Peyer's patch (tissue), 4 donors: ENCODE data around the gene SDC3.

Experiments used
- POLR2A ChIP-seq, 2 donors: fragments of 450-650 bp; IDR thresholded peaks; one replicate each; pipeline ENCODE4 v1.5.1; 2017; ENCODE audit warnings: antibody characterized with exemption in 2 of 2, mild to moderate bottlenecking in 2 of 2, moderate library complexity in 2 of 2
- TF ChIP-seq, protein P1 (sequence below), 6 experiments: fragments of 450-650 bp in 4 of 6; fragments of 200-600 bp in 2 of 6; sonication (generic) in 1 of 6; IDR thresholded peaks; one replicate each; pipeline ENCODE4 v1.5.1; 2017 to 2019; ENCODE audit warnings: antibody characterized with exemption in 6 of 6, mild to moderate bottlenecking in 3 of 6, moderate library complexity in 1 of 6

GRCh38 chr1:30927448-30927847 lies 18.9 kb upstream of the SDC3 start:
- TF ChIP-seq, protein P1, sequence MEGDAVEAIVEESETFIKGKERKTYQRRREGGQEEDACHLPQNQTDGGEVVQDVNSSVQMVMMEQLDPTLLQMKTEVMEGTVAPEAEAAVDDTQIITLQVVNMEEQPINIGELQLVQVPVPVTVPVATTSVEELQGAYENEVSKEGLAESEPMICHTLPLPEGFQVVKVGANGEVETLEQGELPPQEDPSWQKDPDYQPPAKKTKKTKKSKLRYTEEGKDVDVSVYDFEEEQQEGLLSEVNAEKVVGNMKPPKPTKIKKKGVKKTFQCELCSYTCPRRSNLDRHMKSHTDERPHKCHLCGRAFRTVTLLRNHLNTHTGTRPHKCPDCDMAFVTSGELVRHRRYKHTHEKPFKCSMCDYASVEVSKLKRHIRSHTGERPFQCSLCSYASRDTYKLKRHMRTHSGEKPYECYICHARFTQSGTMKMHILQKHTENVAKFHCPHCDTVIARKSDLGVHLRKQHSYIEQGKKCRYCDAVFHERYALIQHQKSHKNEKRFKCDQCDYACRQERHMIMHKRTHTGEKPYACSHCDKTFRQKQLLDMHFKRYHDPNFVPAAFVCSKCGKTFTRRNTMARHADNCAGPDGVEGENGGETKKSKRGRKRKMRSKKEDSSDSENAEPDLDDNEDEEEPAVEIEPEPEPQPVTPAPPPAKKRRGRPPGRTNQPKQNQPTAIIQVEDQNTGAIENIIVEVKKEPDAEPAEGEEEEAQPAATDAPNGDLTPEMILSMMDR (IDR thresholded peaks at IDR 0.05) = no peak
- no peak for TF ChIP-seq POLR2A (IDR thresholded peaks at IDR 0.05)
